ENCODE measurements around the gene EPB41L4A. TPM values are rescaled to one million over a fixed set of nuclear protein-coding genes. Genes with fewer than 3 reads are reported as not detected.

The EPB41L4A gene
- total and polyA plus RNA-seq, 2 donors (not counting 3 experiments of a cell fraction or from before 2014, with no cell fraction given): 6.0 to 17.9 TPM

DNA sequence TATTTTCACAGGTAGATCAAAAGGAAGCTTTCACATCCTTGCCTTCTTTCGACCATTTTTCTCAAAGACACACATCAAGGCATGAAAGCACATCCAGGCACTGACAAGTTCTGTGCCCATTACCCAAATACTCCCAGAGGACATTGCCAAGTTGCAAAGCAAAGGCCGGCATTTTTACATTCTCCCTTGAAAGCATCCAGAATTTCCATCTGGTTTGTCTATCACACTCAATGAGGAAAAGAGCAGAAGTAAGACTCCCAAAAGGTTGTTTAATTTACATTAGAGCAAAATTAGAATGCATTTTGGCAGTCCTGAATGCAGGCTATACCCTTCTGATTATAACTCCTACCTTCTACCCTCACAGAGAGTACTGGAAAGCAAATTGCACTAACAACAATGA, 160.5 kb downstream of the EPB41L4A start:
- intact Hi-C loops (cut with micrococcal nuclease): no loop called here
- no peaks in the 10 kb centered on the region for H3K79me2 ChIP-seq (ENCODE audit: control insufficient read depth, insufficient read depth, low read length)
- no peak overlapping the region for H3K4me3 ChIP-seq (replicated peaks in 1 of 3; ENCODE audit: insufficient read depth in 1 of 3, low read depth in 1 of 3, low read length in 3 of 3)
- no TSS peak for BruUV-seq (replicated peaks)
- peaks cover 0 to 3% of the 10 kb centered on the region in 2 experiments for H3K36me3 ChIP-seq (ENCODE audit: control insufficient read depth in 2 of 2, extremely low read depth in 1 of 2, insufficient read depth in 2 of 2, low read length in 2 of 2)
- no peak overlapping the region for H2AFZ ChIP-seq (ENCODE audit: low read depth, low read length)
- no peak for FAIRE-seq
- no peak overlapping the region for H3K27ac ChIP-seq (ENCODE audit: insufficient read depth, low read depth, low read length)
- H3K4me1 ChIP-seq (ENCODE audit: control insufficient read depth, extremely low read depth, insufficient read depth, low read length): peaks cover 15% of the 10 kb centered on the region
- ChIA-PET POLR2A (no interaction called here), CTCF (interaction anchor here (1.2 to 1.3 kb wide), 2 partner anchors 15 to 161 kb away, joined by 3 to 4 read pairs; no protein-coding TSS in a partner anchor)
- H3K4me2 ChIP-seq (ENCODE audit: insufficient read depth, low read length): no peak overlapping the region
- no peaks in the 10 kb centered on the region for H3K27me3 ChIP-seq (ENCODE audit: control insufficient read depth in 2 of 2, insufficient read depth in 2 of 2, low read length in 2 of 2)
- TF ChIP-seq FOS (IDR thresholded peaks at IDR 0.05; ENCODE audit: borderline replicate concordance, insufficient read depth, low read length): no peak
- no peak for TF ChIP-seq JUN (IDR thresholded peaks at IDR 0.05; ENCODE audit: borderline replicate concordance, insufficient read depth, insufficient read length, low read depth)
- TF ChIP-seq POLR2A (IDR thresholded peaks at IDR 0.05; ENCODE audit: low read depth, low read length): no peak
- TF ChIP-seq POLR2AphosphoS5 (IDR thresholded peaks at IDR 0.05; ENCODE audit: insufficient read depth, low read depth, low read length): no peak
- no peak for TF ChIP-seq MYC (IDR thresholded peaks at IDR 0.05; ENCODE audit: low read depth, low read length)
- TF ChIP-seq GATA2 (IDR thresholded peaks at IDR 0.05; ENCODE audit: insufficient read depth, insufficient read length, low read depth, low read length): no peak
- TF ChIP-seq MAX (IDR thresholded peaks at IDR 0.05; ENCODE audit: insufficient read depth, insufficient read length): no peak
- no peak for TF ChIP-seq EZH2 (IDR thresholded peaks at IDR 0.05; ENCODE audit: borderline replicate concordance, low read depth, low read length, severe bottlenecking)
- TF ChIP-seq, protein P1, sequence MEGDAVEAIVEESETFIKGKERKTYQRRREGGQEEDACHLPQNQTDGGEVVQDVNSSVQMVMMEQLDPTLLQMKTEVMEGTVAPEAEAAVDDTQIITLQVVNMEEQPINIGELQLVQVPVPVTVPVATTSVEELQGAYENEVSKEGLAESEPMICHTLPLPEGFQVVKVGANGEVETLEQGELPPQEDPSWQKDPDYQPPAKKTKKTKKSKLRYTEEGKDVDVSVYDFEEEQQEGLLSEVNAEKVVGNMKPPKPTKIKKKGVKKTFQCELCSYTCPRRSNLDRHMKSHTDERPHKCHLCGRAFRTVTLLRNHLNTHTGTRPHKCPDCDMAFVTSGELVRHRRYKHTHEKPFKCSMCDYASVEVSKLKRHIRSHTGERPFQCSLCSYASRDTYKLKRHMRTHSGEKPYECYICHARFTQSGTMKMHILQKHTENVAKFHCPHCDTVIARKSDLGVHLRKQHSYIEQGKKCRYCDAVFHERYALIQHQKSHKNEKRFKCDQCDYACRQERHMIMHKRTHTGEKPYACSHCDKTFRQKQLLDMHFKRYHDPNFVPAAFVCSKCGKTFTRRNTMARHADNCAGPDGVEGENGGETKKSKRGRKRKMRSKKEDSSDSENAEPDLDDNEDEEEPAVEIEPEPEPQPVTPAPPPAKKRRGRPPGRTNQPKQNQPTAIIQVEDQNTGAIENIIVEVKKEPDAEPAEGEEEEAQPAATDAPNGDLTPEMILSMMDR (IDR thresholded peaks at IDR 0.05; ENCODE audit: extremely low read depth in 1 of 2, insufficient read depth in 1 of 2, low read depth in 1 of 2, low read length in 2 of 2): no peak
- no peaks in the 10 kb centered on the region for H3K9me3 ChIP-seq (replicated peaks; ENCODE audit: control insufficient read depth, insufficient read depth, low read length)
- H3K9me1 ChIP-seq (replicated peaks; ENCODE audit: control insufficient read depth, extremely low read depth, insufficient read depth, low read length): no peaks in the 10 kb centered on the region
- H3K9ac ChIP-seq (replicated peaks; ENCODE audit: extremely low read depth, insufficient read depth, low read length): no peak overlapping the region
- dilution Hi-C loops (cut with MboI; ENCODE audit: extremely low pct_ligation_motif_present, low sequenced_read_pairs): no loop called here
- H4K20me1 ChIP-seq (replicated peaks; ENCODE audit: control insufficient read depth, extremely low read depth, insufficient read depth, low read length): no peaks in the 10 kb centered on the region
- DNase-seq (ENCODE audit: low read depth, low spot score): no peak
